DMS114 treated with DMSO at 0.1 percent for 48 hours (cell line): Measurements from ENCODE around the gene AUTS2.

Experiments
- DNase-seq: peaks from one replicate; lab custom pipeline; 2025; ENCODE audit not compliant: unreplicated experiment; lab: John Stamatoyannopoulos, UW

Gene AUTS2

DNA sequence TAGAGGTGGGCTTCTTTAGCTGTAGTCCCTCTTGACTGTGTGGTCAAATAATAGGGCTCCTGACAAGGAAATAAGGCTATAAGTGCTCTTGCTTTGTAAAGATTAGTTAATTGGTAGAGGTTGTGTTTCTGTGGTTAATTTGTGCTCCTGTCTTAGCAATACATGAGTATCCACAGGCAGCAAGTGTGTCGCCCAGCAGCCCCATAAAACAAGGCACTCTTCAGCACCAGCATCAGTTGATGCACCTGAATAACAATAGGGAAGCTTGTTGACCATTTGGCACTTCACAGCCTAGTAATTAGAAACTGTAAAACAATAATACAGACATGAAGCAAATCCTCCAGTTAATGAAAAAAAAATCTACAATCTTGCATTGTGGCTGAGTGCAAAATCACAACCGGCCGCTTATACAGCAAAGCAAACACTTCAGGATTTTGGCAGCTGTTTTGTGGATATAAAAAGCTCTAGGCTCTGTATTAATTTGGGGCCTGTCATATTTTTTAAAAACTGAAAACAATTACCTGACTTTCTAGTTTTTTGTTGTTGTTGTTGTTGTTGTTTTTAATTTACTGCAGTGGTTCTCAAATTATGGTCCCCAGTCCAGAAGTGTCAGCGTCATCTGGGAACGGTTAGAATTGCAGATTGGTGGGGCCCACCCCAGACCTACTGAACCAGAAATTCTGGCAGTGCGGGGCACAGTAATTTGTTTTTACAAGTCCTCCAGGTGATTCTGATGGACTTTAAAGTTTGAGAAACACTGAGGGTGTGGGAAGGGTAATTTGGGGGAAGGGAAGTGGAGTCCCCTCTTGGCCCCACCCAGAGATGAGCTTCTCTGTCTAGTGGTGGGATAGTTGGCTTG is 56.8 kb downstream of the AUTS2 start:
- no peak for DNase-seq

DNA sequence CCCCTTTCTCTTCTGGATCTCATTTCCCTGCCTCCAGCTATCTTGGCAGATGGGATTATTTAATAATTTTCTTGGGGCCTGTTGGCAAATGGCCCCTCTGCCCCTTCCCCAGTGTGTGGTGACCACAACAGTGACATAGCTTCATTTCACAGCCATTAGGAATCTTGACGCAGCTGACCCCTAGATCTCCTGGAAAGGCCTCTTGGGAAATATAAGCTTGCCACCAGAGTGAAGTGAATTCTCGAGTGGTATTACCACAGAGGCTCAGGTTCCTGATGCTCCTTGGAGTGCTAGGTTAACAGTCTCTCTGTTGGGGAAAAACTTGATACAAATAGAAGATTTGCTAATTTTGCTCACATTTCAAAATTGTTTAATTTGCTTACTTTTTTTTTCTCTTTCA is 57.8 kb downstream of the AUTS2 start:
- no peak for DNase-seq

DNA sequence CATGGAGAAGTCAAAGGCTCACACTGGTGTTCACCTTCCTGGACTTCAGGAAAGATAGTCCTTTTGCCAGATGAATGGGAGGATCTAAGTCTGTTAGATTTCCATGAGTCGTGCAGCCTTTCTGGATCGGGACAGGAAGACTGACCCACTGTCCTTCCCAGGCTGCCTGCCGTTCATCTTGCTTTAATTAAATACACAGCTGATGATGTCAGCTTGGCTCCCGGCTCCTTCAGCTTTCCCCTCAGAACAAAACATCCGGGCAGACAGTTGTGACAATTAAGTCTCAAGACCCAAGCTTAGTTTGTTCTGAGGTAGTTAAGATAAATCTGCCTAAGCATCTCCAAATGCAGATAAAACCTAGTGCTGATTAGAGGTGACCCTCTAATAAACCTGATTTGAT is 58.6 kb downstream of the AUTS2 start:
- no peak for DNase-seq

DNA sequence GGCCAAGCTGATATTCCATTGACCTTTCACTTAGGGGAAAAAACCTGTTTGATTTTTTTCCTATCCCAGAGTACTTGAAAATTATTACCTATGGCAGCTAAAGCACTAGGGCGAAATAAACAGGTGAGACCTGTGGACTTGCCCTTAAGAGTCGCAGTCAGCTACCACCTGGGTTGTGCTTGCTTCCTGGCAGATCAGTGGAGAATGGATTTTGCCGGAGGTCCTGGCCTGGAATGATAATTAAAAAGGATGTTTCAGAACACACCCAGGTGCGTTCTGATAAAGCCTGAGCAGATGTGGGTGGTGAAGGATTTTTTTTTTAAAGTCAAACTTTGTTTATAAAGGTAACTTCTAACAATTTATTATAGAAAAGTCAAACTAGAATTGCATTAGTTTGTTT is 59.1 kb downstream of the AUTS2 start:
- no peak for DNase-seq

DNA sequence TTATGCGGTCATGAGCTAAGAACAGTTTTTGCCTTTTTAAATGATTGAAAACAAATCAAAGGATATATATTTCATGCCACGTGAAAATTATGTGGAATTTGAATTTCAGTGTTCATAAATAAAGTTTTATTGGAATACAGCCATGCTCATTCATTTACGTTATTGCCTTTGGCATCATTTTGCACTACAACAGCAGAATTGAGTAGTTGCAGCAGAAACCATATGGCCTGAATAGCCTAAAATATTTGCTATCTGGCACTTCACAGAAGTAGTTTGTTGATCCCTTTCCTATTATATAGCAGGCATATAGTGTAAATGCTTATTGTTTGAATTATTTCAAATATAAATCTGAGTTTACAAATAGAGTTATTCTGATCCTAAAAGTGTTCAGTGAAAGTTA is 59.7 kb downstream of the AUTS2 start:
- no peak for DNase-seq

DNA sequence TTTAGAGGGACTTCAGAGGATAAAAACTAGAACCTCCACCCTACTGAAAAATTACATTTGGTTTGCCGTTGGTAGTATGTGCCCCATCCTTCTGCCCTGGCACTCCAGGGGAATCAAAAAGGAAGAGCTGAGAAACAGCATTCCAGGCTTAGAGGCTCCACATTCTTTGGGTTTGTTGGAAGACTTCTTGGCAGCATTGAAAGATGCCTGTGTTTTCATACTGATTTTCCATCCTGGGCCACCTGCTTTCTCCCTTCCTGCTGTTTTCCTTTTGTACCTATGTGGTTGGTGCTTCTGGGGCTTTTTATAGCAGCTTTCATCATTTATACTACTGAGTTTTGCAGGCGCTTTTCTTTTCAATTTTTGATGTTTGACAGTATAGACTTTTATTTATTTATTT is 61.7 kb downstream of the AUTS2 start:
- DNase-seq = no peak

DNA sequence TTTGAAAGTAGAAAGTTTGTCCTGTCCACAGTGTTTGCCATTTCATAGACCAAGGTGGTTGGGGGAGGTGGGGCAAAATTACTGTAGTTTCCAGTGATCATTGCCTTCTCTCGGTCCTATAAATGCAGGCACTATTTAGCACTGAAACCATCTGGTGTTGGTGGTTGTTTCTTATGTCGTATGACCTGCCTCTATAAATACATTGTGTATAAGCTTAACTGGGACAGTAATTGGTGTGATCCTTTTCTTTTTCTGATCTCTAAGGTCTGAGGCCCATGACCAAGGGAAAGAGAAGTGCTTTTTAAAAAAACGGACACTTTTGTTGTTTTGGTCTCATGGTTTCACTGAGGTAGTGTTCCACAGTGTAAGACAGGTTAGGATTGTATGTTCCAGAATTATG is 63.1 kb downstream of the AUTS2 start:
- DNase-seq = no peak

DNA sequence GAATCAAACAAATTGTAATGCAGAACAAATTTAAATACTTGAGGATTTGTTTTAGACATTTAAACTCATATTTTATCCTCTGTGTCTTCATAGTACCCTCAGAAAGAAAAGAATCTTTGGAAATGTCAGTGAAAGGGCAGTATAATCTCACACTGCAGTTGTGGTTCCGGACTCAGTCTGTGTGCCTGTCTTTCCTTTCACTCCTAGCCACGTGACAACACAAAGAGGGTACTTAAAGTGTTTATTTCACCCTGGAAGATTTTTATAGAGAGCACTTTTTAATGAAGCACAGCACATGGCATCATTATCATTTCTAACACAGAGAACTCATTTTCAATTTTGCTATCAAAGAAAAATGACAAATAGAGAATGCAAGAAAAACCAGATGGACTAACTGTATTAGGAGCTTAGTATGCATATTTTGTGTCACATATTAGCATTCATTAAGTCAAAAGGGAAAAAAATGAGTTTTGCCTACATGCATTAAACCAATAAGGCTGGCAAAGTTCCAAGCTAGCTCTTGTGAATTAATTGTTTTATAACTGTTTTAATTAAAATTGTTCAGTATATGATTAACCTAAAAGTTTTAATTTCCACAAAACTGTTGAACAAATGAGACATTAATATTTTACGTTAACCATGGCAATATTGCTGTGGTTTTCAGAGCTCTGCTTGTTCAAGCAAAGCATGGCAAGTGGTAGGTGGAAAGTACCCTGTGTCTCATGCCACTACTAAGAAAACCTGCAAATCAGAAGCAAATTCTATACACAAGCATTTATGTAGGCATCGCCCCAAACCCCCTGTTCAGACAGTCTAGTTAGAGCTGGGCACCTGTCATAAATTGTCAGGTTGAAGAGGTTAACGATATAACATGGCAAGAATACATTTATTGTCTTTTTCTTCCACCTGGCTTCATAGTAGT is 65.9 kb downstream of the AUTS2 start:
- no peak for DNase-seq

DNA sequence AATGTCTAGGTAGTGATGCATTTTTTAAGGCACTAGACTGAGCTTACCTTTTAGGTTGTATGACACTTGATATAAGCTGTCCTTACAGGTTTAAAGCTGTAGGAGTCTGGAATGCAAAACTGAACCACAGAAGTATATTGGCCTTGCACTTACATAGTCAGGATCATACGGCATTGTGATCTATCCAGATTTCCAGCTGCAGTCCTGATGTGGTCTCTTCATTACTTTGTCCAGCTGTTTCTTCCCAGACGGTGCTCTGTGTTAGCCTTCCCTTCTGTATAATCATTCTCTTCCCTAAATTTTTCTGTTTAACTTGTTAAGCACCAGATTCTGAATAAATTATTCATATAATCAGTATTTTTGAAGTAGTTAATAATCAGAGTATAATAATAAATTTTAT is 67.1 kb downstream of the AUTS2 start:
- no peak for DNase-seq

DNA sequence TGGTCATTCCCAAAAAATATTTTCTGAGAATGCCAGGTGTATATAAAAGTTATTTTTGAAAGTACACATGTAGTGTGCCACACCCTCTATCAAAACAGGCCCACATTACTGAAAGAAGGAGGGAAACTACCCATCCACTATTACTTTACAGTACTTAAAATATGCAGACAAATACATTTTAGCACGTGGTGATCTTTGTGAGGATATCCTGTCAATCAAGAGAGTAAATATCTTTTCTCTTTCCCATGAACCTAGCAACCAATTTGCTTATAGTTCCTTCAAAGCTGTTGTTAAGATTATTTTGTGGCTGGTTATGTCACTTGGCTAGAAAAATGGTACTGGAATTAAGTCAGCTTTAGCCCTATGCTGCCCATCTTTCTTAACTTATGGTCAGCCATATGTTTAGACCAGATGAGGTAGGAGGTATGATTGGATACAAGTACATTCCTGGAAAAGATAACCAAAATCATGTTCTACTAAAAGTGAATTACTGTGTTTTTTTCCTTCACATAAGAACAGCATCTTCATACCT is 70.1 kb downstream of the AUTS2 start:
- DNase-seq = no peak

DNA sequence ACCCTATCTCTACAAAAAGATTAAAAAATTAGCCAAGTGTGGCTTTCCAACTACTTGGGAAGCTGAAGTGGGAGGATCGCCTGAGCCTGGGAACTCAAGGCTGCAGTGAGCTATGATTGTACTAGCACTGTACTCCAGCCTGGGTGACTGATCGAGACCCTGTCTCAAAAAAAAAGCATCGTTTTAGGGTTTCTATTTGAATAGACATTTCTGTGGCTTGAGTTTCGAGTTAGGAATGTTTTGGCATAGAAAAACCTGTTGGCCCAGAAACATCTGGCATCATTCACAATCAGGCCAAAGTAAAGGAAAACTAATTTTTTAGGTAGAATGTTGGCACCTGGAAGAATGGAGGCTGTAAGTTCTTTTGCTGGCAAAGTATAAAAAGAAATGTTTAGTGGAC is 72.4 kb downstream of the AUTS2 start:
- DNase-seq = no peak

DNA sequence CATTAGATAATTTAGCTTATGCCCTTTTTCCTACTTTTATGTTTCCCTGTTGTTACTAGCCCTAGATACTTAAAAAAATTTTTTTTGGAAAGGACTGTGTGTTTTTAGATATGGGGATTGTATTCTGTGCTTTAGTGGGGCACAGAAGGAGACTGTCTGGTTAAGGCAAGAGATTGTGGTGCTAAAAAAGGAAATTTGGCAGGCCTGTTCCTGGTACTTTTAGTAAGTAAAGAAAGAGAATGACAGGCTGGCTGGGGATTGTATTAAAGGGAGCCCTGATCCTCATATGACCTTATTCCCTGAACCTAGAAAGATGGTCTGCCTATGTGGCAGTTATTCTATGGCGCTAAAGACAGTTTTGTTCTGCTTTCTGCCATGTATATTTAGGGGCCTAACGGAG is 74.8 kb downstream of the AUTS2 start:
- DNase-seq = no peak

DNA sequence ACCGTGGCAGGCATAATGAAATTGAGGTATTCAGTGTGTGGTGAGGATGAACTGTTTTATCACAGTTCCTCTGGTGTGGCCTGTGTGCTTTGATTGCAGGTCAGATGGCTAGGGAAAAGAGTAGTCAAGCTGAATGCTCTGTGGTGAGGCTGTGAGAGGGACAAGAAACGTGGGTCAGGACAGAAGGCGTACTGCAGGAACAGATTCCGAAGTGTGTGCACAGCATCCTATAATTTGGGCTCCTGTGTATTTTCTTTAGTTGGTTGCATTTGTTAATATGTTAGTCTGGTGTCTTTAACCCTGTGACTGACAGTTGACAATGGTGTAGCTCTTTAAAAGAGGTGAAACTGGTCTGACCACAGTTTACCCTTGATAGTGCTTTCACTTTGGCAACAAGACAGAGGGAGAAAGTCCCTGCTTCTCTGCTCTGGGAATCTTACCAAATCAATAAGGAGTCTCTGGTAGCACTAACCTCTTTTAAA is 76.5 kb downstream of the AUTS2 start:
- no peak for DNase-seq

DNA sequence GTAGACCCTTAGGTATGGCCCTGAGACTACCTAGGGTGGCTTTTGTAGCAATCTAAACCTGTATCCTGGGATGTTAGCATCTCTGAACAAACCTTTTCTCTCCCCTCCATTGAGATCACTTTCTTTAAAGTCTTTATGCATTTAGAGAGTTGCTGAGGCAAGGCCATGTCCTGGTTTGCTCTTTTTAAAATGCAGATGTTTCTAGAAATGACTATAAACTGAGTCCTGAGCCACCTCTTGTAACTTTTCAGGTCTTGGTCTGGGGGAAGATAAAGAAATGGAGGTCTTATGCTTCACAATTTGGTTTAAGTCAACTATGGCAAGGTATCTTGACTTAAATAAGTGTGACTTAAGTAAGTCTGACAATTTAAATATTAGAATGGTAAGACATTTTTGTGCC is 78.0 kb downstream of the AUTS2 start:
- no peak for DNase-seq

DNA sequence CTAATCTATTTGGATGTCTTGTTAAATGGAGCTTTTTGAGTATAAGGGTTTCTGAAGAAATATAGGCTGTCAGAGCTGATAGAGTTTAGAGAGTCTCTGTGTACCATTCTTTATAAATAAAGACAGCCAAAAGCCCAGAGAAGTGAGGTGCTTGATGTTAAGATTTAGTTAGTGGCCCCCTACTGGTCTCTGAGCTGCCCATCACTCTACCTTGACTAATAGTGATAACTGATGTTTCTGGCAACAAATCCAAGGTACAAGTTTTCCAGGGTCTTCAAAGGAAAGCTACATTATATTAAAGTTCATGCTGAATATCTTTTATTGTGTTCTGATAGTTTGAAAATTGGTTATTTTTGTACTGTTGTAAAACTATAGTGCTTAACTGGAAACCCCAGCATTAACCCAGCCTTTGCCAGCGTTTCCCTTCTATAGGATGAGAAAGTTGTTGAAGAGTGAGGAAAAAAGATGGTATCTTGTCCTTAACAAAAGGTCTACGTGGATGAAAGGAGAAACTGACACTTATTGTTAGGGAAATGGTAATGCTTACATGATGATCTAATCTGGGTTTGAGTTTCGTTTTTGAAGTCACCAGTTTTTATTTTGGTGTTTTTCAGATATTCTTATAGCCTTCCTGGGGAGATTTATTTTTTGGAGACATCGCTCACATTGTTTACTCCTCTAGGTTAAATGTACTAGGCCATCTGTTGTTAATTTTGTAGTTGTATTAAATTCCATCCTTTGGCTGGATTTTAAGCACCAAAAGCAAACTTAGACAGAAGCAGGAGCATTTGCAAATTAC is 79.0 kb downstream of the AUTS2 start:
- DNase-seq = no peak

DNA sequence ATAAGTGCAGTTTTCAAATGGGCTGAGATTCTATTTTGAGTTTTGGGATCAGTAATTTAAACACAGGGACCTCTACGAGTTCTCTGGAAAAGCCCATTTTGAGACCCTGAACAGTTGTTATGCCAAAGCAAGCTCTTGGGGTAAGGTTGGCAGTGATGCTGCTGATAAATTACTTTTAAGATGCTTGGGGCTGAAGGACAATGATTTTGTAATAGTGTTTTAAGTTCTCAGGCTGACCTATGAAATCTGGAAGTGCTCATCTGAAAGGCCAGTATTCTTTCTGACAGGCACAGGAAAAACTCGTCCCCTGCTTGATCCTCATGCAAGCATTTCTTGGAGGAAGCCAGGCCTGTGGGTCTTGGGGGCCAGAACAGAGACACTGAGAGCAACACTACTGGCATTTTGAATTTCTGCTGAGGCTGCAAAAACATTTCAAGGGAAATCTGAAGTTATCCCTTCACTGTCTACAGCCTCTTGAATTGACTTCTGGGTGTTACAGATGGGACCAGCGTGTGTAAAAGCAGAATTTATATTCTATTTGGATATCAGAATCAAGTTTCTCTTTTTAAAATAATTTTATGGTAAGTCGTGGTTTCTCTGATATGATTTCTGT is 79.7 kb downstream of the AUTS2 start:
- no peak for DNase-seq

DNA sequence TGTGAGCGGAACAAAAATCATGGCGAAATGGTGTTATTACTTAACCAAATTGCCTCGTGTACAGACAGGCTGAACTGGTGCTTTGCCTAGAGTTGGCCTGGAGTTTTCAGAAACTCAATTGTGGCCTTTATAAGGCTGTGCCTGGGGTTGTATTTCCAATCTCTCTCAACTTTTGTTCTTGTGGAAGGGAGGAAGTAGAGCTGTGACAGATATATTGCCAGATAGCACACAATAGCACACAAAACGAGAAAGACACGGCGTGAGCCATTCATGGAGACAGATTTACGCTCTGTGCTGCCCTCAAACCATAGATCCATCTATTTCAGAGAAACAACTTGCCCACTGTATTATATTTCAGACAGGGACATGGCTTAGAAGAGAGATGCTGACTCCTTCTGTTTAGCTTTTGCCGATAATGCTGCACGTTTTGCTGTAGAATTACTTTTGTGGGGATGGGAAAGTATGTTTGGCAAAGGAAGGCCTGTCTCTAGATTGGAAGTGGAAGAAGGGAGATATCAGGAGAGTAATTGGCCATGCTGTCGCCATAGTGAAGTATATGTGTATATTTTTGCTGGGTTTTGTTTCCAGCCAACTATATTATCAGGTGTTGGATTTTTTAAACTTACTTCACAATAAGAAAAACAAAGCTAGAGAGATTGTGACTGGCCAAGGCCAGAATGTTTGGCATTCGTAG is 80.4 kb downstream of the AUTS2 start:
- no peak for DNase-seq

DNA sequence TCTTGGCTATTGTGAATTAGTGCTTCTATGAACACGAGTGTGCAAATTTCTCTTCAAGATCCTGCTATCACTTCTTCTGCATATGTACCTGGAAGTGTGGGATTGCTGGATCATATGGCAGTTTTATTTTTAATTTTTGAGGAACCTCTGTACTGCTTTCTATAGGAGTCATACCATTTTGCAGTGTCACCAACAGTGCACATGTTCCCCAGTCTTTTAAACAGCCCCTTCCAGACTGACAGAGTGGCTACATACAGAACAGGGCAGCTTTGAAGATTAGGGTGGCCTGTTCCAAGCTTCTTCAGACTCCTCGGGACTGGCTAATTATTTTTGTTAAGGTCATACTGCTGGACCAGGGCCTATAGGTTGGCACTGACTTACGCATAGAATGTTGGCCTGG is 82.9 kb downstream of the AUTS2 start:
- DNase-seq = no peak

DNA sequence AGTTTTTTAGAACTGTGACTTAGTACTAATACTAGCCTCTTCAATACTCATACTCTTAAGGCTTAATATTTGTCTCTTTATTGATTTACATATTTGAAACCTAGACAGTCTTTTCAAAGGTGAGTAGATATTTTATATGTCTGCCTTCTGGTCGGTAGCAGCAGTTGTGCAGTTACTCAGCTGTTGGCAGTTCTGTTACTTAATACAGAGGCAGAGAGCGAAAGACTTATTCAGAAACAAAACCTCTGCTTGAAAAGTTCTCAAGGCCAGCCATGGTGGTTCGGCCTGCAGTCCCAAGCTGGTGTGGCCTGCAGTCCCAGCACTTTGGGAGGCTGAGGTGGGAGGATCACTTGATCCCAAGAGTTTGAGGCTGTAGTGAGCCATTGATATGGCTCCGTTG is 84.2 kb downstream of the AUTS2 start:
- no peak for DNase-seq

DNA sequence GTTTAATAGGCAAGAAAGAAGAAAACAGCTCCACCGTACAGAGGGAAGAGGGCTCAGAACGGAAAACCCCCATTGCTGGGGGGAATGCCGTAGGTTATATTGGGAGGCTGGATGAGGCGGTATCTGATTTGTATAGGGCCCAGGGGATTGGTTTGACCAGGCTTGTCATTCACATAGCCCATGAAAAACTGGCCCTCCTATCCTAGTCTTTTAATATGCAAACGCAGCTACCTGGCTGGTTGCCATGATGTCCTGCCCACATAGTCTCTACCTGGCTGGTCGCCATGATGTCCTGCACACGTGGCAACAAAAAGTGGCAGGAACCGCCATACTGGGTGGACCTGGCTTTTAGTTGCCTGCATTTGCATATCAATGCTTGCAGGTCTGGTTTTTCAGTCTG is 84.7 kb downstream of the AUTS2 start:
- DNase-seq = no peak
